MM.1S (cell line): ENCODE measurements around the gene GRM1.

Source experiments
- DNase-seq: peaks from one replicate; pipeline ENCODE4 v3.0.0-alpha.2; 2015
- H2AFZ ChIP-seq: fragments of 300-600 bp; sonication (generic); 2 replicates; pipeline ENCODE4 v1.6.0; 2016; ENCODE audit warnings: antibody characterized with exemption, low read length
- H3F3A ChIP-seq: fragments of 300-600 bp; sonication (generic); 2 replicates; pipeline ENCODE4 v1.6.1; 2016; ENCODE audit warnings: mild to moderate bottlenecking, antibody characterized with exemption, low read length, moderate library complexity, mixed read lengths; ENCODE audit not compliant: insufficient read depth
- H3K27ac ChIP-seq: fragments of 300-600 bp; sonication (generic); 2 replicates; pipeline ENCODE4 v1.5.1; 2016; ENCODE audit warnings: mild to moderate bottlenecking, low read length
- H3K27me3 ChIP-seq: fragments of 300-600 bp; sonication (generic); replicated peaks from 2 replicates; pipeline ENCODE4 v1.6.0; 2016; ENCODE audit warnings: low read length; ENCODE audit not compliant: insufficient read depth
- H3K36me3 ChIP-seq: fragments of 300-600 bp; sonication (generic); replicated peaks from 2 replicates; pipeline ENCODE4 v1.6.1; 2016; ENCODE audit warnings: mild to moderate bottlenecking, low read length, mixed read lengths; ENCODE audit not compliant: insufficient read depth
- H3K4me1 ChIP-seq: fragments of 300-600 bp; sonication (generic); 2 replicates; pipeline ENCODE4 v1.6.1; 2016; ENCODE audit warnings: low read length, mixed read lengths
- H3K4me2 ChIP-seq: fragments of 300-600 bp; sonication (generic); 2 replicates; pipeline ENCODE4 v1.6.0; 2016; ENCODE audit warnings: low read depth, low read length
- H3K4me3 ChIP-seq: fragments of 300-600 bp; sonication (generic); 2 replicates; pipeline ENCODE4 v1.5.1; 2016; ENCODE audit warnings: low read length, mixed read lengths
- H3K79me2 ChIP-seq: fragments of 300-600 bp; sonication (generic); 2 replicates; pipeline ENCODE4 v1.6.1; 2016; ENCODE audit warnings: mixed run types, low read length, mixed read lengths
- H3K9ac ChIP-seq: fragments of 300-600 bp; sonication (generic); 2 replicates; pipeline ENCODE4 v1.6.1; 2016; ENCODE audit warnings: low read length, mixed read lengths
- H3K9me2 ChIP-seq: fragments of 300-600 bp; sonication (generic); replicated peaks from 2 replicates; pipeline ENCODE4 v1.6.1; 2016; ENCODE audit warnings: mild to moderate bottlenecking, low read length, mixed read lengths; ENCODE audit not compliant: insufficient read depth
- H3K9me3 ChIP-seq: fragments of 300-600 bp; sonication (generic); replicated peaks from 2 replicates; pipeline ENCODE4 v1.6.1; 2016; ENCODE audit warnings: mild to moderate bottlenecking, low read length, mixed read lengths; ENCODE audit not compliant: insufficient read depth
- H4K20me1 ChIP-seq: fragments of 300-600 bp; sonication (generic); 2 replicates; pipeline ENCODE4 v1.6.1; 2016; ENCODE audit warnings: mild to moderate bottlenecking, low read length, moderate library complexity, mixed read lengths; ENCODE audit not compliant: insufficient read depth
- CTCF ChIP-seq: fragments of 300-600 bp; sonication (generic); IDR thresholded peaks from 2 replicates; pipeline ENCODE4 v1.5.1; 2016; ENCODE audit warnings: antibody characterized with exemption, low read length, mixed read lengths
- EZH2 ChIP-seq: fragments of 300-600 bp; sonication (generic); optimal IDR thresholded peaks from 2 replicates; pipeline ENCODE3; 2017; ENCODE audit warnings: low read depth, mild to moderate bottlenecking, antibody characterized with exemption, low read length, mixed read lengths
- EZH2phosphoT487 ChIP-seq: fragments of 300-600 bp; sonication (generic); IDR thresholded peaks from 2 replicates; pipeline ENCODE4 v1.6.1; 2018; ENCODE audit warnings: antibody characterized with exemption, low read length

The GRM1 gene

GRCh38 chr6:146210406-146211083, 181.7 kb downstream of the GRM1 start:
- H4K20me1 ChIP-seq = no peaks in the 10 kb centered on the region
- H3K4me2 ChIP-seq = no peak overlapping the region
- no peaks in the 10 kb centered on the region for H3F3A ChIP-seq
- TF ChIP-seq CTCF (no peak), EZH2phosphoT487 (no peak), EZH2 (no peak)
- H3K9ac ChIP-seq = no peak overlapping the region
- H3K27me3 ChIP-seq = no peaks in the 10 kb centered on the region
- no peaks in the 10 kb centered on the region for H3K4me1 ChIP-seq
- DNase-seq = no peak
- no peak overlapping the region for H2AFZ ChIP-seq
- no peaks in the 10 kb centered on the region for H3K36me3 ChIP-seq
- H3K9me3 ChIP-seq = no peaks in the 10 kb centered on the region
- no peak overlapping the region for H3K4me3 ChIP-seq
- no peaks in the 10 kb centered on the region for H3K79me2 ChIP-seq
- no peak overlapping the region for H3K27ac ChIP-seq
- H3K9me2 ChIP-seq = no peaks in the 10 kb centered on the region

GRCh38 chr6:146211646-146212045, 182.8 kb downstream of the GRM1 start:
- H4K20me1 ChIP-seq = no peaks in the 10 kb centered on the region
- no peak overlapping the region for H3K4me3 ChIP-seq
- DNase-seq = peak; percentile 14
- H2AFZ ChIP-seq = peak overlapping the region; percentile 63
- H3K9me3 ChIP-seq = no peaks in the 10 kb centered on the region
- H3F3A ChIP-seq = no peaks in the 10 kb centered on the region
- H3K36me3 ChIP-seq = no peaks in the 10 kb centered on the region
- peak overlapping the region; percentile 37 for H3K4me2 ChIP-seq
- H3K9ac ChIP-seq = no peak overlapping the region
- TF ChIP-seq EZH2 = no peak
- TF ChIP-seq CTCF = no peak
- TF ChIP-seq EZH2phosphoT487 = no peak
- no peaks in the 10 kb centered on the region for H3K79me2 ChIP-seq
- H3K27me3 ChIP-seq = no peaks in the 10 kb centered on the region
- H3K4me1 ChIP-seq = no peaks in the 10 kb centered on the region
- H3K9me2 ChIP-seq = no peaks in the 10 kb centered on the region
- no peak overlapping the region for H3K27ac ChIP-seq

- H3K27ac ChIP-seq = no peak overlapping the region
- H2AFZ ChIP-seq = no peak overlapping the region
- TF ChIP-seq EZH2 (no peak), CTCF (no peak)
- H3K9me3 ChIP-seq = no peaks in the 10 kb centered on the region
- no peak overlapping the region for H3K4me2 ChIP-seq
- H3K27me3 ChIP-seq = no peaks in the 10 kb centered on the region
- no peaks in the 10 kb centered on the region for H3K4me1 ChIP-seq
- H3K9ac ChIP-seq = no peak overlapping the region
- no peaks in the 10 kb centered on the region for H4K20me1 ChIP-seq
- H3K36me3 ChIP-seq = no peaks in the 10 kb centered on the region
- DNase-seq = no peak
- H3K9me2 ChIP-seq = no peaks in the 10 kb centered on the region
- no peaks in the 10 kb centered on the region for H3K79me2 ChIP-seq
- H3K4me3 ChIP-seq = no peak overlapping the region
- no peaks in the 10 kb centered on the region for H3F3A ChIP-seq
Measured at GRCh38 chr6:146212781-146213180, 183.9 kb downstream of the GRM1 start.
